Cardiac muscle cell (in vitro differentiated cells and primary cell): Measurements from ENCODE around the gene PRADC1. TPM values are rescaled to one million over a fixed set of nuclear protein-coding genes. Genes with fewer than 3 reads are reported as not detected.

Source experiments
- DNase-seq, 2 donors: peaks; one replicate each; pipeline versions ENCODE4 v3.0.0 to v3.0.0-alpha.2; 2010 to 2017; ENCODE audit warnings: low read depth in 1 of 2, low spot score in 1 of 2
- H3K27ac ChIP-seq: fragments of 200-600 bp; sonication (generic); 2 replicates; pipeline ENCODE4 v1.5.1; 2016
- H3K27me3 ChIP-seq: fragments of 200-600 bp; sonication (generic); 2 replicates; pipeline ENCODE4 v1.6.0; 2016; ENCODE audit warnings: control low read depth
- H3K36me3 ChIP-seq: fragments of 200-600 bp; sonication (generic); 2 replicates; pipeline ENCODE4 v1.5.1; 2016; ENCODE audit warnings: control low read depth
- H3K4me1 ChIP-seq: fragments of 200-600 bp; sonication (generic); 2 replicates; pipeline ENCODE4 v1.8.1; 2017; ENCODE audit warnings: low read depth, mild to moderate bottlenecking, mixed run types
- H3K4me3 ChIP-seq: fragments of 200-600 bp; sonication (generic); 2 replicates; pipeline ENCODE4 v1.5.1; 2016; ENCODE audit warnings: mild to moderate bottlenecking
- H3K9me3 ChIP-seq: fragments of 200-600 bp; sonication (generic); 2 replicates; pipeline ENCODE4 v1.5.1; 2017; ENCODE audit warnings: low read depth, mild to moderate bottlenecking, control low read depth
- CTCF ChIP-seq: IDR thresholded peaks from 2 replicates; pipeline ENCODE4 v1.5.1; 2012; ENCODE audit warnings: low read depth, mild to moderate bottlenecking, low read length
- polyA plus RNA-seq: library from polyadenylated mRNA; unstranded; fragments of >200 nt; fragmentation: Nextera tagmentation; extraction: Ambion mirVana; gene quantifications from 2 replicates; pipeline ENCODE4 v1.2.1, GENCODE V29; 2016
- total RNA-seq: library from RNA; depleted of rRNA; stranded (reverse); fragments of >200 nt; gene quantifications from 2 replicates; pipeline ENCODE4 v1.2.3, GENCODE V29; 2016

The PRADC1 gene
- total and polyA plus RNA-seq, 2 experiments from 2014 or later: 42.6 to 99.8 TPM

GRCh38 chr2:73238976-73239375 lies 5.9 kb upstream of the PRADC1 start:
- peaks cover 22% of the 10 kb centered on the region for H3K36me3 ChIP-seq
- no peak overlapping the region for H3K4me3 ChIP-seq
- H3K4me1 ChIP-seq: peaks cover 37% of the 10 kb centered on the region
- TF ChIP-seq CTCF: no peak
- no peak for DNase-seq
- peak overlapping the region; percentile 92 for H3K27ac ChIP-seq
- H3K9me3 ChIP-seq: no peaks in the 10 kb centered on the region
- H3K27me3 ChIP-seq: no peaks in the 10 kb centered on the region

GRCh38 chr2:73238149-73238548 lies 5.1 kb upstream of the PRADC1 start:
- Histone ChIP-seq H3K4me3 (no peak overlapping the region), H3K27ac (peak overlapping the region; percentile 92), H3K4me1 (peaks cover 29% of the 10 kb centered on the region), H3K27me3 (no peaks in the 10 kb centered on the region), H3K9me3 (no peaks in the 10 kb centered on the region), H3K36me3 (peaks cover 21% of the 10 kb centered on the region)
- TF ChIP-seq CTCF: no peak
- peak in 1 of 2 donors; percentile 52 for DNase-seq

GRCh38 chr2:73237168-73237567 lies 4.1 kb upstream of the PRADC1 start:
- no peak for TF ChIP-seq CTCF

GRCh38 chr2:73235315-73236028 lies 2.4 kb upstream of the PRADC1 start:
- H3K4me3 ChIP-seq: peak overlapping the region; percentile 62
- H3K4me1 ChIP-seq: peaks cover 29% of the 10 kb centered on the region
- H3K27ac ChIP-seq: no peak overlapping the region
- H3K36me3 ChIP-seq: peaks cover 11% of the 10 kb centered on the region
- H3K9me3 ChIP-seq: no peaks in the 10 kb centered on the region
- DNase-seq: no peak
- no peaks in the 10 kb centered on the region for H3K27me3 ChIP-seq
- TF ChIP-seq CTCF: no peak

More at GRCh38 chr2:73237168-73237567, 4.1 kb upstream of the PRADC1 start:
- Histone ChIP-seq H3K27me3 (no peaks in the 10 kb centered on the region), H3K9me3 (no peaks in the 10 kb centered on the region), H3K27ac (peak overlapping the region; percentile 92), H3K4me1 (peaks cover 28% of the 10 kb centered on the region), H3K36me3 (peaks cover 16% of the 10 kb centered on the region), H3K4me3 (no peak overlapping the region)
- no peak for DNase-seq

- H3K27me3 ChIP-seq: no peaks in the 10 kb centered on the region
- no peaks in the 10 kb centered on the region for H3K9me3 ChIP-seq
- H3K27ac ChIP-seq: peak within 1 kb of the TSS; percentile 86
- no peak for TF ChIP-seq CTCF
- H3K4me1 ChIP-seq: peaks cover 27% of the 10 kb centered on the region
- peak; percentile 92 to 93 for DNase-seq
- peak within 1 kb of the TSS; percentile 62 for H3K4me3 ChIP-seq
- peaks cover under 1% of the 10 kb centered on the region for H3K36me3 ChIP-seq
Measured at GRCh38 chr2:73233932-73234832, 1.1 kb upstream of the PRADC1 start, which contains the start of gene CCT7. TSS of gene CCT7 (plus strand) at chr2:73234308. CDS start at chr2:73234379, 71 bp downstream.
